NCI-H524 (cell line): ENCODE data around the gene TTC21A.
A peak's percentile ranks its signal among the peaks of the same experiment; 100 is the strongest.

Experiments
- DNase-seq, 2 experiments: peaks; one replicate each; lab custom pipeline; 2025; lab: John Stamatoyannopoulos, UW

The TTC21A gene

GRCh38 chr3:39114456-39114855 is 7.0 kb downstream of the TTC21A start:
- DNase-seq = no peak

- DNase-seq = no peak
These were observed 8.4 kb downstream of the TTC21A start for GRCh38 chr3:39115870-39116269.

- no peak for DNase-seq
These were observed 10.6 kb downstream of the TTC21A start for GRCh38 chr3:39118079-39118478.

GRCh38 chr3:39118931-39119660 is 11.6 kb downstream of the TTC21A start:
- DNase-seq = no peak

- no peak for DNase-seq
These were observed 14.1 kb downstream of the TTC21A start for GRCh38 chr3:39121621-39122020.

- no peak for DNase-seq
These were observed 15.3 kb downstream of the TTC21A start for GRCh38 chr3:39122813-39123212.

- peak in 1 of 2 experiments; percentile 21 for DNase-seq
These were observed 17.7 kb downstream of the TTC21A start for GRCh38 chr3:39124876-39125840.

GRCh38 chr3:39125841-39126500 is 18.5 kb downstream of the TTC21A start:
- no peak for DNase-seq

- peak in 1 of 2 experiments; percentile 59 for DNase-seq
These were observed 19.1 kb downstream of the TTC21A start for GRCh38 chr3:39126532-39127071.

GRCh38 chr3:39127269-39127907 is 19.9 kb downstream of the TTC21A start:
- DNase-seq = peak; percentile 16 to 72

GRCh38 chr3:39127908-39128304 is 20.4 kb downstream of the TTC21A start:
- no peak for DNase-seq

GRCh38 chr3:39128951-39129350 is 21.5 kb downstream of the TTC21A start:
- DNase-seq = no peak

GRCh38 chr3:39130026-39130425 is 22.5 kb downstream of the TTC21A start:
- DNase-seq = no peak

GRCh38 chr3:39130693-39131265 is 23.3 kb downstream of the TTC21A start:
- peak in 1 of 2 experiments; percentile 40 for DNase-seq

- DNase-seq = no peak
These were observed 24.9 kb downstream of the TTC21A start for GRCh38 chr3:39132096-39133092.

GRCh38 chr3:39133093-39133490 is 25.6 kb downstream of the TTC21A start:
- no peak for DNase-seq

- DNase-seq = no peak
These were observed 26.3 kb downstream of the TTC21A start for GRCh38 chr3:39133822-39134221.

GRCh38 chr3:39134305-39134704 is 26.8 kb downstream of the TTC21A start:
- DNase-seq = no peak

- no peak for DNase-seq
These were observed 27.8 kb downstream of the TTC21A start for GRCh38 chr3:39135170-39135805.
